Measurements from ENCODE around the gene PSMC4.

PSMC4 gene

GRCh38 chr19:39970675-39971379, at the start of gene PSMC4:
Gene PSMC4, plus strand, starts transcription at chr19:39971165. Its CDS starts 38 bp downstream, at chr19:39971203.
- DNase-seq: peak; percentile 99

- no peak for DNase-seq
Measured at GRCh38 chr19:39923862-39924261, 47.1 kb upstream of the PSMC4 start.

DNA sequence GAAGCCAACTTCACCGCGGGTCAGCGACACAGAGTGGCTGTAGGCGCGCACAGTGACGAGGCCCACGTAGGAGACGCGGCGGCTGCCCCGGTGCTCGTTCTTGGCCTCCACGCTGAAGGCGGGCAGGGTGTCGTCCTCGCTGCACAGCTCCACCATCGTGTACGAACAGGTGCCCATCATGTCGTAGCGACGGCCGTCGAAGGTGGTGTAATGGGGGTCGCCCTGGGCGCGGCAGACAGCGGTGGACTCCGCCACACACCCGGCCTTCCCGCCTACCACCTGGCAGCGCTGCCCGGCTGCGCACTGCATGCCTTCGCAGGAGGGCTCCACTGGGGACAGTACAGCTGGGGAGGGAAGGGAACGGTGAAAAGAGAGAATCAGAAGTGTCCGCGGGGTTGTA, 46.6 kb upstream of the PSMC4 start:
- no peak for DNase-seq

DNA sequence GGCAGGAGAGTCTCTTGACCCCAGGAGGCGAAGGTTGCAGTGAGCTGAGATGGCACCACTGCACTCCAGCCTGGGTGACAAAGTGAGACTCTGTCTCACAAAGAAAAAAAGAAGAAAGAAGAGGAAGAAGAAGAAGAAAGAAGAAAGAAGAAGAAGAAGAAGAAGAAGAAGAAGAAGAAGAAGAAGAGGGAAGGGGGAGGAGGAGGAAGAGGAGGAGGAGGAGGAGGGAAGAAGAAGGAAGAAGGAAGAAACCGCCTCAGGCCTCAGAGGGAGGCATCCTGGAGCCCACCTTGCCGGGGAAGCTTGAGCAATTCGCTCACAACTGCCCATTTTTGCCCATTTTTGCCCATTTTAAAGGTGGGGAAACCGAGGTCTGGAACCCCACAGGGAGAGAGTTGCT, 46.0 kb upstream of the PSMC4 start:
- DNase-seq: no peak

- no peak for DNase-seq
Measured at GRCh38 chr19:39926170-39926760, 44.7 kb upstream of the PSMC4 start.

DNA sequence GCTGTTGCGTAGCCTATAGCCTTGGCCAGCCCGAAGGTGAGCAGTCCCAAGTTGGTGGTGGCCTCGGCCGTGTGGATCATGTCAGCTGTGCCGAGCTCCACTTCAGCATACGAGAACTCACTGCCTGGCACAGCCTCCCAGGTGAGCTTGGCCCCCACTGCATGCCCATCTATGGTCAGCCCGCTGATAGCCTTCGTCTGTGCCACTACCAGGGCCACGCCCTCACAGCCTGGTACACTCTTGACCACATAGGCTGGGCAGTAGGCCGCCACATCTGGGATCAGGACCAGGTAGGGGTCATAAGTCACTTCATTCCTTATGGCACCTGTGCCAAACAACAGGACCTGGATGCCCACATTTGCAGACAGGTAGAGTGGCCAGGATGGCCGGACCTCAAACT, 43.9 kb upstream of the PSMC4 start:
- DNase-seq: no peak

DNA sequence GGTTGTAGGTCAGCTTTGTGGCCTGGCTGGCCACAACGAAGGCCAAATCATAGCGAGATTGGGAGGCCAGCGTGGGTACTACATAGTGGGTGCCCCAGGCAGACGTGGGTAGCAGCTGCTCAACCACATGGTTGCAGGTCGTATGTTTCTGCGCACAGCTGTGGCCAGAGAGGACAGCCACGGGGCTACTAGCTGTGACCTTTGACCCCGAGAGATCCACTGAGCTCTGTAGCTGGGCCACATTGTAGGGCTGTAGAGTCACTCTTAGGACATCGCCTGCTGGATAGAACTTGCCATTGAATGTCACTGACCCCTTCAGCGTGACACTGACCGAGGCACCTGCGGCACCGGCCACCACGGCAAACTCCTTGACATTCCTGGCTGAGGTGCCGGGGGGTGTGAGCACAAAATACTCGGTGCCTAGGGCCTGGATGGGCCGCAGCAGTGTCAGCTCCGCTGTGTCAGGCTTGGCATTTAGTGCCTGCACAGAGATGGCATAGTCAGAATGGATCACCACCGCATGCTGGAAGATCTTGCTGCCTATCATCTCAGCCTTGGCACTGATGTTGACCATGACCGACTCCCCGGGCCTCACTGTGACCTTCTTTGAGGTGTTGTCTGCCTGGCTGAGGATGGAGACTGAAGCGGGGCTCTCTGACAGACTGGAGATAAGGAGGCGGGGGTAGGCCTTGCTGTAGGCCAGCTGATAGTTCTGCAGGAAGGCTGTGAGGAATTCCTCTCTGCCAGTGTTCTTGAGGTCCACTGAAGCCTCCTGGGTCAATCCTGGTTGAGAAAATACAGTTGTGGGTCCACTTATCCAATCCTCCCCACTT, 43.2 kb upstream of the PSMC4 start:
- DNase-seq: no peak

DNA sequence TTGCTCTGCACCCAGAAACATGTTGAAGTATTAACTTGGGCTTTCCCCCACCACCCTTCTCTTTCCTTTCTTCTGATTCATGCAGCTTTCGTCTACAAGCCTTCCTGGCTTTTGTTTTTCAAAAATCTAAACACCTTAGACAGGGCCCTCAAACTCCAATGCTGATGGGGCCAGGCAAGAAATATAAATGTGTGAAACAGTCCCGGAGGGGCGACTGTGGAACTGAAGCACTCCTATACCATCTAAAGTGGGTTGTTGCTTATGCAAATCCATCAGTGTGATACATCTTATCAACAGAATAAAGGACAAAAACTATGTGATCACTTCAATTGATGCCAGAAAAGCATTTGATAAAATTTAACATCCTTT, 42.6 kb upstream of the PSMC4 start:
- DNase-seq: no peak

DNA sequence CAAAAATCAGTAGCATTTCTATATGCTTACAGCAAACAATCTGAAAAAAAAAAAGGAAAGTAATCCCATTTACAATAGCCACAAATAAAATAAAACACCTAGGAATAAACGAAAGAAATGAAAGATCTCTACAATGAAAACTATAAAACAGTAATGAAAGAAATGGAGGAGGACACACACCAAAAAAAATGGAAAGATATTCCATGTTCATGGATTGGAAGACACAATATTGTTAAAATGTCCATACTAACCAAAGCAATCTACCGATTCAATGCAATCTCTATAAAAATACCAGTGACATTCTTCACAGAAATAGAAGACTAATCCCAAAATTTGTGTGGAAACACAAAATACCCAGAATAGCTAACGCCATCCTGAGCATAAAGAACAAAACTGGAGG, 41.2 kb upstream of the PSMC4 start:
- DNase-seq: no peak

GRCh38 chr19:39934584-39935363, 36.2 kb upstream of the PSMC4 start, which contains the start of gene FCGBP:
Gene FCGBP, minus strand, starts transcription at chr19:39934634.
- DNase-seq: no peak

- DNase-seq: no peak
Measured at GRCh38 chr19:39935364-39935661, 35.7 kb upstream of the PSMC4 start.

GRCh38 chr19:39936020-39936419, 34.9 kb upstream of the PSMC4 start:
- no peak for DNase-seq

DNA sequence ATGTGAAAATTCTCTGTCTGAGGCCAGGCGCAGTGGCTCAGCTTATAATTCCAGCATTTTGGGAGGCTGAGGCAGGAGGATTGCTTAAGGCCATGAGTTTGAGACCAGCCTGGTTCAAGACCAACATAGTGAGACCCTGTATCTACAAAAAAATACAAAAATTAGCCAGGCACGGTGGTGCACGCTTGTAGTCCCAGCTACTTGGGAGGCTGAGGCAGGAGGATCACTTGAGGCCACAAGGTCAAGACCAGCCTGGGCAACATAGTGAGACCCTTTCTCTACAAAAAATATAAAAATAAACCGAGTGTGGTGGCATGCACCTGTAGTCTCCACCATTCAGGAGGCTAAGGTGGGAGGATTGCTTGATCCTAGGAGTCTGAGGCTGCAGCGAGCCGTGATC, 34.3 kb upstream of the PSMC4 start:
- no peak for DNase-seq

DNA sequence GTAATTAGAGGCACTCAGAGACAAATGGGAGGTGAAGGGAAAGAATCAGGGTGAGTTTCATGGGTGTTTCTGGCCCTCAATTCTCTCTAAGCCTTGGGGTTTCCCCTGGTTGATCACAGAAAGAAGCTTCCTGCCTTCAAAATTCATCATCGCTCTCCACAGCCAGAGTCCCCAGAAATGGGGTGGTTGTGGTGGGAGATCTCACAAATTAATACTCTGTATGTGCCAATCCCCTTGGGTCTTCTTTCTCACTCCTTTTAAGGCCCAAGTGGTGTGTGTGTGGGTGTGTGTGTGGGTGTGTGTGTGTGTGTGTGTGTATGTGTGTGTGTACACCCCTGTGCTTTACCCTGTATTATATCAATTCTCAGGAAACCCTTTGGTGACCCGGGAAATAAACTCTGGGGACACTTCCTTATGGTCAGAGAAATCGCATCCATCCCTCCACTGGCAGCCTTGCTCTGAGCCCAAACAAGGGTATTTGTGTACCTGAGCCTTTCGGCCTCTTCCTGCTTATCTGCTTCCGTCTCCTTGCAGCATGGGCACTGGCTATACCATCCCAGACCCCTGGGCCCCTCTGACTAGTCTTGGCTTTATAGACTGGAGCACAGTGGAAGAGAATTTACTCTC, 33.8 kb upstream of the PSMC4 start:
- DNase-seq: no peak

DNA sequence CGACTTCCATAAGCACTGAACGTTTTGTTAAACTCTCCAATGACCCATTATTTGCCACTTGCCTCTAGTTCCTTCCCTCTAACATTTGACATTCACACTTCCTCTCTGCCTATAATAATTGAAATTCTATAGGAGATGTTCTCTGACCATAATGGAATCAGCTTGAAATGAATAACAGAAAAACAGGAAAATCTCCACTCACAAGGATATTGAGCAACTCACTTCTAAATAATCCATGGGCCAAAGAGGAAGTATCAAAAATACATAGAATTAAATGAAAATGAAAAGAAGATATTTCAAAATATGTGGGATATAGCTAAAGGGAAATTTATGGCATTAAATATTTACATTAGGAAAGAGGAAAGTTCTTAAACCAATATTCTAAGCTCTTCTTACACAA, 33.2 kb upstream of the PSMC4 start:
- DNase-seq: no peak

DNA sequence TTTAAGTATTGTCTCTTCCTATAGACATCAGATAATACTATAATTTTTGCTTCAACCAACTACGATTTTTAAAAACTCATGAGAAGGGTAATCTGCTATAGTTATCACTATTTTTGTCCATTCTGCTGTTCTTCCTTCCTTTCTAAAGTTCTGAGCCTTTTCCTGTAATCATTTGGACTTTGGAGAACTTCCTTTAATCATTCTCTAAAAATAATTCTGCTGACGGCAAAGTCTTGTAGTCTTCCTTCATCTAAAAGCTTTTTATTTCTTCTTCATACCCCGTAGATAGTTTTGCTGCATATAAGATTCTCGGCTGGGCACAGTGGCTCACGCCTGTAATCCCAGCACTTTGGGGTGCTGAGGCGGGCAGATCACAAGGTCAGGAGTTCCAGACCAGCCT, 31.4 kb upstream of the PSMC4 start:
- DNase-seq: no peak

DNA sequence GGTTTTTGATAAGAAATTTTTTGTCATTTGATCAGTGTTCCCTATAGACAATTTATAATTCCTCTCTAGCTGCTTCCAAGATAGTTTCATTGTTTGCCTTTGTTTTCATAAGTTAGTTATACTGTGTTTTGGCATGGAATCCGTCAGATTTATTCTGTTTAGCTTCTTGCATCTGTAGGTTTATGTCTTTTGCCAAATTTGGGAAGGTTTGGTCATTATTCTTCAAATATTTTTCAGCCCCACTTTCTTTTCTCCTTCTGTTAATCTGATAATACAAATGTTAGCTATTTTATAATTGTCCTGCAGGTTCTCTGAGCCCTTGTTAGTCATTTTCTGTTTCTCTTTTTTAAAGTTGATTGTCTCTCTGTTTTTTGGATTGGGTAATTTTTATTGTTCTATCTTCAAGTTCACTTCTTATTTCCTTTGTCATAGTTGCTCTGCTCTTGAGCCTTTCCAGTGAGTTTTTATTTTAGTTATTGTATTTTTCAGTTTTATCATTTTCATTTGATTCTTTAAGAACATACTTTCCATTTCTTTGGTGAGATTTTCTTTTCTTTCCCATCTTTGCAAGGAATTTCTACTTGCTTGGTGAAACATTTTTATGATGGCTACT, 30.6 kb upstream of the PSMC4 start:
- no peak for DNase-seq

GRCh38 chr19:39941151-39941550, 29.8 kb upstream of the PSMC4 start:
- no peak for DNase-seq

DNA sequence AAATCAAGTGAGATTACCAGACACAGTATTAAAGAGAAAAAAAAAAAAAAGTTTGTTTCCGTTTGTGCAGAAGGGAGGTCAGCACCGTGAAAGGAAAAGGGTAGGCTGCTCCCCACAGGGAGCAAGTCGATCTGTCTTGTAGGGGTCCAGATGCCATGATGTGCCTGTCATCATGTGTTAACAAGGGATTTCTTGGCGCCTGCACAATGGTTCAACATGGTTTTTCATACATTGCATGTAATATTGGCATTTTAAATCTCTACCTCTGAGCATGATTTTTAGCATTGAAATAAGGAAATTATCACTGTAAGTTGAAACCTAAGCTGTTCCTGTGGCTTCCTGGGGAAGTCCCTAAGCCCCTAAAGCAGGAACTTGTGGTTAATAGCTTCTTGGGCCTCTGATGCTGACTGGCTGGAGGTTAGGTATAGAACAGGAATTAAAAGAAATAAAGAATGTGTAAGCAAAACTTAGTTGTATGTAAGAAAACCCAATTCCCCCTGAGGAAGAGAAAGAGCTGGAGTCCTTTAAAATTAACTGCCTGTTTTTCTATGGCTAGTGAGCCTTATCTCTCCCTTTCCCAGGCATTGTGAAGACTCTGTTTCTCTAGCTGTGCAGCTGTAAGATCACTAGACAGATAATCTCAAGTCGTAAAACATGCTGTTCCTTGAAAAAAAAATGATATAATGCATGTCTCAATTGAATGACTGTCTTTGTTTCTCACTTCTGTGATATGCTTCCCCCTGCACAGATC, 29.2 kb upstream of the PSMC4 start:
- DNase-seq: no peak

DNA sequence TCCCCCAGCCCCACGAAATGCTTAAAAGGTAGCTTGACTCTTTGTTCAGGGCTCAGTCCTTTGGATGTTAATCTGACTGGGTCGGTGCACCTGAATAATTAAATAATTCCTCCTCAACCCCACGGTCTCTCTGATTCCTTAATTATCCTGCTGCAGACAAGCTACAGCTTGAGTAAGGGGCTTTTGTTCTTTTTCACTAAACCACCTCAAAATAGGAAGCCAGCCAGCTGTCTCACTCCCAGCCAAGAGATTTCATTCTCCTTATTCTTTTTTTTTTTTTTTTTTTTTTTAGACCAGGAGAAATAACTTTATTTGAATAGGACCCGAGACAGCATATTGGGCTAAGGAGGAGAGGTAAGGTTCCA, 28.6 kb upstream of the PSMC4 start:
- DNase-seq: peak; percentile 28

DNA sequence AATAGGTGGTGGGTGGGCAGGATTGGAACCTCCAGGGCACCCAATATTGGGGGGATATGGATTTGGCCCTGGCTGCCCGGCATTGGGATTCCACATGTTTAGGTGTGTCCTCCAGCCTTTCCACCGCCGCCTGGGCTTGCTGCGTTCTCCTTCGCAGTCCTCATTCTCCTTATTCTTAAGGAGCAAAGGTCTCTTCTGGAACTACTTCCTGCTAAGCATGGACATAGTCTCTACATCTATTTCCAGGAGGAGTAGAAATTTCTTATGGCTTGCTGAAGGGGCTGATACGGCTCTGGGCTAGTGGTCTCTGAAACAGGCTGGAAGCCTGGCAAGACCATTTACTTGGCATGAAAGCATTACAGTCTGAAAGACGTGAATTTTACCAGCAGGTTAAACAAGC, 27.4 kb upstream of the PSMC4 start:
- no peak for DNase-seq

DNA sequence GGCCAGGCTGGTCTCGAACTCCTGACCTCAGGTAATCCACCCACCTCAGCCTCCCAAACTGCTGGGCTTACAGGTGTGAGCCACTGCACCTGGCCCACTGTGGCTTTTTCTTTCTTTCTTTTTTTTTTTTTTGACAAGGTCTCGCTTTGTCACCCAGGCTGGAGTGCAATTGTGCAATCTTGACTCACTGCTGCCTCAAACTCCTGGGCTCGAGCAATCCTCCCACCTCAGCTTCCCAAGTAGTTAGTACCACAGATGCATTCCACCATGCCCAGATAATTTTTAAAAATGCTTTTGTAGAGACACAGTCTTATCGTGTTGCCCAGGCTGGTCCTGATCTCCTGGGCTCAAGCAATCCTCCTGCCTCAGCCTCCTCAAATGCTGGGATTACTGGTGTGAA, 24.4 kb upstream of the PSMC4 start:
- DNase-seq: no peak

Data from NCI-H2171 treated with DMSO at 0.1 percent for 48 hours (cell line).